GM12892 (cell line): Measurements from ENCODE around the gene SLC25A40.

Experiments
- POLR2A ChIP-seq: IDR thresholded peaks from 2 replicates; pipeline ENCODE4 v1.6.1; 2011; ENCODE audit warnings: low read depth, low read length, control low read depth
- POLR2AphosphoS5 ChIP-seq: IDR thresholded peaks from 2 replicates; pipeline ENCODE4 v1.6.1; 2011; ENCODE audit warnings: low read depth, low read length, control low read depth
- TAF1 ChIP-seq: IDR thresholded peaks from 2 replicates; pipeline ENCODE4 v1.6.1; 2011; ENCODE audit warnings: low read depth, mild to moderate bottlenecking, control low read depth, low read length, borderline replicate concordance

DNA sequence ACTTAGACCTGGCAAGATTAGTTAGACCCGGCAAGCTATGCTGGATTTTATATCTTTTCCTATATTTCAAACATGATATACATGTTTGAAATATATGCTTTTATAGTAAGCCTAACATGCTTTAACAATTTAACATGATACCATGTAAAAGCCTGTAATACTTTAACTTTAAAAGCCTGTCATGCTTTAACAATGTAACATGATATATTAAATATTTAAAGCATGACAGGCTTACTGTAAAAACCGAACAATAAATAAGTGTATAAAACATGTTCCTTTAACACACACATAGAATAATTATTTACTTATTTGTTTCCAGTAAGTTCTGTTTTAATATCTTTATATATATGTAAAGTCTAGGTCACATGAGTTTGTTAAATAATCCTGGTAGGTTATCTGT, 65.4 kb downstream of the SLC25A40 start:
- no peak for TF ChIP-seq POLR2A
- no peak for TF ChIP-seq TAF1
- TF ChIP-seq POLR2AphosphoS5, result no peak
